ENCODE results near the gene COLEC11. TPM values are rescaled to one million over a fixed set of nuclear protein-coding genes. Genes with fewer than 3 reads are reported as not detected.

COLEC11 gene
- total and polyA plus RNA-seq, 12 donors: 16.8 to 155 (median 69.3) TPM

DNA sequence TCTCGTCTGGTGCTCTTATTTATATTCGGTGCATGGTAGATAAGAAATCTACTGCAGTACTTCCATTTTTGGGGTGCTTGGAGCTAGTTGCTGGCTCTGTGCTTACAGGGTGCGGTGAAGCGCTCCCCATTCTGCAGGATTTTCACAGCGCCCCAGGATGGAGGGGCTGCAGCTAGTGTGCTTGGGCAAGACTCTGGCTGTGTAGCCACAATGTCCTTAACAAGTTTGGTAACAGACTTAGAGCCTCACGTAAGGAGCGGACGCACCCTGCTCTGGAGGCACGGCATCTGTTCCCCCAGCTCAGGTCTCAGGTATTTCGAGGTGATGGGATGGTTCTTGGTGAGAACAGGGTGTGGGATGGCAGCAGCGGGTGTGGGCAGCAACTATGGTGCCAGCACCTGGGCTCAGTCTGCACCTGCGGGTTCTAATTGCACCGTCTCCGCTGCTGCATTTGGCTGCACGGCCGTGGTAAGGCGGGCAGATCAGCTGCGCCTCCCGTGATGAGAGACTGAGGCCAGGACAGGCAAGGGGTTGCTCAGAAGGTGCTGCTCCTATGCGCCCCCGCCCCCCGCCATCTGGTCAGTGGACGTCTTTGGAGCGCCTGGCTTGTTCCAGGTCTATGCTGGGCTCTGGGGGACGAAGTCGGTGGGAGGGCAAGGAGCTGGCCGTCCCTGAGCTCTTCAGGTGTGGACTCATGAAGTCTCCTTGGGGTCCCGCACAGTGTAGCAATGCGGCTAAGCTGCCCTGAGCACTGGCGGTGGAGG is 43.0 kb downstream of the COLEC11 start:
- DNase-seq: peak in 3 of 7 donors; percentile 10 to 47 (median 14)
- WGBS, 4 donors: 81 to 94% (median 89%) methylated on average over 9 to 30 of the region's 30 CpGs
- Histone ChIP-seq H3K36me3 (replicated peaks in 1 of 2) (no peaks in the 10 kb centered on the region), H3K27ac (no peak overlapping the region), H3K27me3 (no peaks in the 10 kb centered on the region), H3K9me3 (replicated peaks in 1 of 3) (no peaks in the 10 kb centered on the region), H3K4me1 (replicated peaks in 1 of 2) (no peaks in the 10 kb centered on the region), H3K4me3 (no peak overlapping the region)
- no peak for TF ChIP-seq POLR2A (IDR thresholded peaks at IDR 0.05)
- TF ChIP-seq, protein P1, sequence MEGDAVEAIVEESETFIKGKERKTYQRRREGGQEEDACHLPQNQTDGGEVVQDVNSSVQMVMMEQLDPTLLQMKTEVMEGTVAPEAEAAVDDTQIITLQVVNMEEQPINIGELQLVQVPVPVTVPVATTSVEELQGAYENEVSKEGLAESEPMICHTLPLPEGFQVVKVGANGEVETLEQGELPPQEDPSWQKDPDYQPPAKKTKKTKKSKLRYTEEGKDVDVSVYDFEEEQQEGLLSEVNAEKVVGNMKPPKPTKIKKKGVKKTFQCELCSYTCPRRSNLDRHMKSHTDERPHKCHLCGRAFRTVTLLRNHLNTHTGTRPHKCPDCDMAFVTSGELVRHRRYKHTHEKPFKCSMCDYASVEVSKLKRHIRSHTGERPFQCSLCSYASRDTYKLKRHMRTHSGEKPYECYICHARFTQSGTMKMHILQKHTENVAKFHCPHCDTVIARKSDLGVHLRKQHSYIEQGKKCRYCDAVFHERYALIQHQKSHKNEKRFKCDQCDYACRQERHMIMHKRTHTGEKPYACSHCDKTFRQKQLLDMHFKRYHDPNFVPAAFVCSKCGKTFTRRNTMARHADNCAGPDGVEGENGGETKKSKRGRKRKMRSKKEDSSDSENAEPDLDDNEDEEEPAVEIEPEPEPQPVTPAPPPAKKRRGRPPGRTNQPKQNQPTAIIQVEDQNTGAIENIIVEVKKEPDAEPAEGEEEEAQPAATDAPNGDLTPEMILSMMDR (IDR thresholded peaks at IDR 0.05): no peak
- intact Hi-C loops (cut with DNase I): no loop called here

DNA sequence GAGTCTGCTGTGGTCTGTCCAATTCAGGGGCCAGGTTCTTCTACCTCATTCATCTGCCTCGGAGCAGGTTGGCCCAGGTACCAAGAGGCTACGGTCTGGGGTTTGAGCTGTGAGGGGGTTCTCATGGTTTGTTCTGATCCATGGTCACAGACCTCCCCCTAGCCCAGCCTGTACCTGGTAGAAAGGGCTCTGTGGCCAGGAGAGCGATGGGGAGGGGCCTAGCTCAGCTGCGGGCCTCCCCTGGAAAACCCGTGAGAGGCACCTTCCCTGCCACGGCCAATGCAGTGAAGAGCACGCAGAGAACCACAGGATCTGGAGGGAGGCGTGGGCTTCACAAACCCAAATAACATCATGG is 43.5 kb downstream of the COLEC11 start:
- no peaks in the 10 kb centered on the region for H3K4me1 ChIP-seq (replicated peaks in 1 of 2)
- H3K27me3 ChIP-seq: no peaks in the 10 kb centered on the region
- peak in 1 of 7 donors; percentile 6 for DNase-seq
- no peaks in the 10 kb centered on the region for H3K9me3 ChIP-seq (replicated peaks in 1 of 3)
- H3K4me3 ChIP-seq: no peak overlapping the region
- TF ChIP-seq, protein P1 (IDR thresholded peaks at IDR 0.05): no peak
- no peak for TF ChIP-seq POLR2A (IDR thresholded peaks at IDR 0.05)
- no peaks in the 10 kb centered on the region for H3K36me3 ChIP-seq (replicated peaks in 1 of 2)
- WGBS, 4 donors: 82 to 90% (median 86%) methylated on average over 7 to 8 of the region's 8 CpGs
- H3K27ac ChIP-seq: no peak overlapping the region
- intact Hi-C loops (cut with DNase I): no loop called here

DNA sequence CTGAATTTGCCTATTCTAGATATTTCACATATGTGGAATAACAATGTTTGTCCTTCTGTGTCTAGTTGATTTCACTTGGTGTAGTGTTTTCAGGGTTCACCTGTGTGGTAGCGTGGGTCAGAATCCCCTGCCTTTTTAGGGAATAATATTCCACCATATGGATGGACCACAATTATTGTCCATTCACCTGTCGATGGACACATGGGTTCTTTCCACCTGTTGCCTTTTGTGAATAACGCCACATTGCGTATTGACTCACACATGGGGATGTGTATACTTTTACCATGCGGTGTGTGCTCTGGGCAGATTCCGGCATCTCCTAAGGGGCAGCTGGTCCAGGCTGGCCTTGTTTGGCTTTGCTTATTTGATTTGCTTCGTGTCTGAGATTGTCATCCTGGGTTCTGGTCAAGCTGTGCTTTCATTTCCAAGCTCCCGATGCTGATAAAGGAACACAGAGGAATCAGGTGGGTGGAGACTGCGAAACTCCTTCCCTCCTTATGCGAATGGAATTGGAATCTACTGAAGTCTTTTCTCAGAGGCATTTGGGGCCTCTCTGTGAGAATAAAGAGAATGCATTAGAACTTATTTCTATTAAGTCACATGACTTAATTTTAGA is 44.2 kb downstream of the COLEC11 start:
- intact Hi-C loops (cut with DNase I): no loop called here
- DNase-seq: peak in 2 of 7 donors; percentile 14 to 46
- WGBS, 4 donors: 82 to 89% (median 88%) methylated on average over 10 of the region's 10 CpGs

GRCh38 chr2:3639653-3640052 is 44.7 kb downstream of the COLEC11 start:
- TF ChIP-seq, protein P1 (IDR thresholded peaks at IDR 0.05): no peak
- no peak for TF ChIP-seq POLR2A (IDR thresholded peaks at IDR 0.05)
- intact Hi-C loops (cut with DNase I): loop anchor here (10.0 kb wide), 2 partner anchors 195 to 225 kb away; no protein-coding TSS in a partner anchor
- DNase-seq: peak in 2 of 7 donors; percentile 6 to 41
- Histone ChIP-seq H3K4me1 (replicated peaks in 1 of 2) (no peaks in the 10 kb centered on the region), H3K27me3 (no peaks in the 10 kb centered on the region), H3K4me3 (no peak overlapping the region), H3K9me3 (replicated peaks in 1 of 3) (no peaks in the 10 kb centered on the region), H3K27ac (no peak overlapping the region), H3K36me3 (replicated peaks in 1 of 2) (no peaks in the 10 kb centered on the region)
- 71 to 84% (median 79%) methylated on average over 2 to 8 of the region's 8 CpGs for WGBS, 4 donors

More for the DNA sequence above, 44.2 kb downstream of the COLEC11 start:
- TF ChIP-seq POLR2A (IDR thresholded peaks at IDR 0.05): no peak
- TF ChIP-seq, protein P1 (IDR thresholded peaks at IDR 0.05): no peak
- Histone ChIP-seq H3K4me3 (no peak overlapping the region), H3K9me3 (replicated peaks in 1 of 3) (no peaks in the 10 kb centered on the region), H3K27me3 (no peaks in the 10 kb centered on the region), H3K36me3 (replicated peaks in 1 of 2) (no peaks in the 10 kb centered on the region), H3K4me1 (replicated peaks in 1 of 2) (no peaks in the 10 kb centered on the region), H3K27ac (no peak overlapping the region)

Measured in adrenal gland (tissue), 12 donors.